ENCODE results near the gene FLNB.
"Not testable (repeated sequence)": the region's sequence is repeated elsewhere in the genome, so short reads cannot be mapped to it uniquely, and the experiment has no call there.

Gene FLNB

GRCh38 chr3:58180940-58181587 lies 172.8 kb downstream of the FLNB start:
- DNase-seq (ENCODE audit: low read depth) = no peak

GRCh38 chr3:58183221-58183620 lies 175.0 kb downstream of the FLNB start:
- no peak for DNase-seq (ENCODE audit: low read depth)

GRCh38 chr3:58183891-58184290 lies 175.7 kb downstream of the FLNB start:
- DNase-seq (ENCODE audit: low read depth) = no peak

GRCh38 chr3:58184309-58184981 lies 176.2 kb downstream of the FLNB start:
- DNase-seq (ENCODE audit: low read depth) = no peak

GRCh38 chr3:58184982-58185360 lies 176.7 kb downstream of the FLNB start:
- DNase-seq (ENCODE audit: low read depth) = no peak

GRCh38 chr3:58188173-58188564 lies 179.9 kb downstream of the FLNB start:
- DNase-seq (ENCODE audit: low read depth) = no peak

GRCh38 chr3:58188921-58189451 lies 180.8 kb downstream of the FLNB start:
- no peak for DNase-seq (ENCODE audit: low read depth)

- DNase-seq (ENCODE audit: low read depth) = no peak
Observed at GRCh38 chr3:58189691-58190090, 181.5 kb downstream of the FLNB start.

- no peak for DNase-seq (ENCODE audit: low read depth)
Observed at GRCh38 chr3:58190291-58190690, 182.1 kb downstream of the FLNB start.

- DNase-seq (ENCODE audit: low read depth) = no peak
Observed at GRCh38 chr3:58190882-58191281, 182.7 kb downstream of the FLNB start.

- no peak for DNase-seq (ENCODE audit: low read depth)
Observed at GRCh38 chr3:58191361-58191991, 183.3 kb downstream of the FLNB start.

- no peak for DNase-seq (ENCODE audit: low read depth)
Observed at GRCh38 chr3:58192069-58192468, 183.8 kb downstream of the FLNB start.

- DNase-seq (ENCODE audit: low read depth) = no peak
Observed at GRCh38 chr3:58193682-58194407, 185.6 kb downstream of the FLNB start.

GRCh38 chr3:58197588-58197987 lies 189.4 kb downstream of the FLNB start:
- DNase-seq (ENCODE audit: low read depth) = no peak

GRCh38 chr3:58198362-58198761 lies 190.1 kb downstream of the FLNB start:
- no peak for DNase-seq (ENCODE audit: low read depth)

GRCh38 chr3:58198804-58199203 lies 190.6 kb downstream of the FLNB start:
- no peak for DNase-seq (ENCODE audit: low read depth)

- no peak for DNase-seq (ENCODE audit: low read depth)
Observed at GRCh38 chr3:58200121-58200709, 192.0 kb downstream of the FLNB start.

GRCh38 chr3:58200846-58201355 lies 192.7 kb downstream of the FLNB start:
- no peak for DNase-seq (ENCODE audit: low read depth)

- not testable (repeated sequence) for DNase-seq (ENCODE audit: low read depth)
Observed at GRCh38 chr3:58201451-58201850, 193.2 kb downstream of the FLNB start.

- no peak for DNase-seq (ENCODE audit: low read depth)
Observed at GRCh38 chr3:58202917-58203360, 194.7 kb downstream of the FLNB start.

GRCh38 chr3:58203541-58203940 lies 195.3 kb downstream of the FLNB start:
- no peak for DNase-seq (ENCODE audit: low read depth)

- no peak for DNase-seq (ENCODE audit: low read depth)
Observed at GRCh38 chr3:58204720-58205119, 196.5 kb downstream of the FLNB start.
